ENCODE measurements around the gene TRAPPC2B. TPM values are rescaled to one million over a fixed set of nuclear protein-coding genes. Genes with fewer than 3 reads are reported as not detected.

TRAPPC2B gene
- total and polyA plus RNA-seq, 8 donors, result 4.1 to 42.0 (median 21.9) TPM; not detected in 1

DNA sequence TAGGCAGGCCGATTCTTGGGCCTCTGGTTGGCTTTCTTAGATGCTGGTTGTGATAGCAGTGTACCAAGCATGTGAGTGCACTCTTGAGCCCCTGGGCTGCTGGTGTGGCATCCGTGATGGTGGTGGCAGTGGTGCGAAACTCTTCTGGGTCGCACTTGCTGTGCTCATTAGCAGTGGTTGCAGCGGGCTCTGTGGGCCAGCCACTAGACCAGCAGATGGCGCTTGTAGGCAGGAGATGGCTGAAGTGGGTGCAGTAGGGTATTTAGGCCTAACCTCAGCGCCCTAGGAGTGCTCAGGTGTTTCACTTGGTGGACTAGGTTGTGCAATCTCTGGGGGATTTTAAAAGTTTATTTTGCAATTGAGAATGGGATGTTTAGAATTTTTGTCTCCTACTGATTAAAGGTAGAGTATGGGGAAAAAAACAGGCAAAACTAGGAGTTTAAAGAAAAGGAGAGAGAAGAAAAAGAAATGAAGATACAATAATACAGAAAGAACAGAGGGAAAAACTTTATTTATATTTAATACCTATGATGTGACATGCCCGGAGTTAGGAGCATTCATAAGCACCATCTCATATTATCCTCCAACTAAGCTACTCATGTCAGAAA lies 43.3 kb downstream of the TRAPPC2B start:
- peak; percentile 34 to 90 for DNase-seq
- peaks cover 1 to 10% (median 10%) of the 10 kb centered on the region in 4 donors for H3K4me1 ChIP-seq
- peaks cover 4 to 33% (median 24%) of the 10 kb centered on the region in 4 donors for H3K9me3 ChIP-seq
- 13 to 23% (median 19%) methylated on average over 8 of the region's 8 CpGs for WGBS, 5 donors
- no peaks in the 10 kb centered on the region for H3K27me3 ChIP-seq
- TF ChIP-seq CTCF (IDR thresholded peaks at IDR 0.05) (peak in 4 of 7 experiments; percentile 9 to 39 (median 32)), EP300 (IDR thresholded peaks at IDR 0.05) (no peak)
- peaks cover 0 to 23% (median 6%) of the 10 kb centered on the region in 4 donors for H3K36me3 ChIP-seq
- no peak overlapping the region for H3K27ac ChIP-seq
- intact Hi-C loops (cut with DNase I; ENCODE audit: low total_unique reads), result no loop called here
- H3K4me3 ChIP-seq, result no peak overlapping the region

- Histone ChIP-seq H3K4me1 (peaks cover 12 to 24% (median 21%) of the 10 kb centered on the region in 4 donors), H3K4me3 (peak within 1 kb of the TSS; percentile 69 to 100 (median 86)), H3K9me3 (peaks cover 0 to 24% (median 10%) of the 10 kb centered on the region in 4 donors), H3K27me3 (no peaks in the 10 kb centered on the region), H3K36me3 (peaks cover 25 to 40% (median 34%) of the 10 kb centered on the region in 4 donors), H3K27ac (peak within 1 kb of the TSS; percentile 16 to 79 (median 70))
- WGBS, 5 donors, result 0 to 1% (median 1%) methylated on average over 27 to 55 of the region's 55 CpGs
- TF ChIP-seq POLR2AphosphoS5 (IDR thresholded peaks at IDR 0.05) (peak; percentile 26 to 74 (median 59)), POLR2A (IDR thresholded peaks at IDR 0.05) (no peak)
- intact Hi-C loops (cut with DNase I; ENCODE audit: low total_unique reads), result no loop called here
- peak; percentile 95 to 98 for DNase-seq
Measured at GRCh38 chr19:57410877-57411671, 47.7 kb downstream of the TRAPPC2B start, which contains the start of gene ZNF17. TSS of gene ZNF17 (plus strand) at chr19:57411161. CDS start at chr19:57413616, 2,455 bp downstream.

Other genes with a start within 250 kb of the TRAPPC2B start
- gene USP29, start 243.6 kb upstream of the TRAPPC2B start, total RNA-seq, result not detected
- not detected for gene USP29, start 243.6 kb upstream of the TRAPPC2B start, polyA plus RNA-seq
- not detected for gene ZIM3, start 218.3 kb upstream of the TRAPPC2B start, total RNA-seq
- gene ZIM3, start 218.3 kb upstream of the TRAPPC2B start, polyA plus RNA-seq, result not detected
- gene DUXA, start 196.1 kb upstream of the TRAPPC2B start, total RNA-seq, result not detected
- not detected for gene DUXA, start 196.1 kb upstream of the TRAPPC2B start, polyA plus RNA-seq
- gene ZNF264, start 172.1 kb upstream of the TRAPPC2B start, total RNA-seq, result 10 to 100 TPM in 4 of 5 donors, 1 to 10 TPM in 1; 8.2 to 53.0 (median 41.0) TPM
- gene ZNF264, start 172.1 kb upstream of the TRAPPC2B start, polyA plus RNA-seq, result 10 to 100 TPM in 1 of 3 donors, 1 to 10 TPM in 2; 3.2 to 26.0 (median 4.6) TPM
- 1 to 10 TPM in 1 of 5 donors, under 1 TPM in 1, not detected in 3; 0.72 to 1.3 TPM for gene AURKC, start 132.5 kb upstream of the TRAPPC2B start, total RNA-seq
- 1 to 10 TPM in 2 of 3 donors, not detected in 1; 1.0 to 1.2 TPM for gene AURKC, start 132.5 kb upstream of the TRAPPC2B start, polyA plus RNA-seq
- 10 to 100 TPM in 1 of 5 donors, 1 to 10 TPM in 4; 1.2 to 37.6 (median 8.1) TPM for gene ZNF805, start 122.9 kb upstream of the TRAPPC2B start, total RNA-seq
- gene ZNF805, start 122.9 kb upstream of the TRAPPC2B start, polyA plus RNA-seq, result under 1 TPM; 0.46 to 0.81 (median 0.53) TPM
- 100 to 1,000 TPM in 1 of 5 donors, 10 to 100 TPM in 4; 46.5 to 140 (median 56.7) TPM for gene ZNF460, start 83.1 kb upstream of the TRAPPC2B start, total RNA-seq
- under 1 TPM; 0.25 to 0.75 (median 0.31) TPM for gene ZNF460, start 83.1 kb upstream of the TRAPPC2B start, polyA plus RNA-seq
- gene ZNF543, start 43.1 kb upstream of the TRAPPC2B start, total RNA-seq, result 10 to 100 TPM in 3 of 5 donors, 1 to 10 TPM in 2; 1.2 to 24.6 (median 14.3) TPM
- gene ZNF543, start 43.1 kb upstream of the TRAPPC2B start, polyA plus RNA-seq, result 1 to 10 TPM in 1 of 3 donors, under 1 TPM in 2; 0.56 to 1.1 (median 0.61) TPM
- gene ZNF304, start 12.3 kb upstream of the TRAPPC2B start, total RNA-seq, result 10 to 100 TPM in 2 of 5 donors, 1 to 10 TPM in 2, not detected in 1; 1.2 to 16.1 (median 8.2) TPM
- 1 to 10 TPM; 1.2 to 3.4 (median 1.3) TPM for gene ZNF304, start 12.3 kb upstream of the TRAPPC2B start, polyA plus RNA-seq
- 1 to 10 TPM in 2 of 5 donors, under 1 TPM in 1, not detected in 2; under 0.01 to 3.0 (median 1.7) TPM for gene ZNF547, start within 50 bp of the TRAPPC2B start, total RNA-seq
- 1 to 10 TPM in 2 of 3 donors, under 1 TPM in 1; 0.50 to 2.4 (median 1.8) TPM for gene ZNF547, start within 50 bp of the TRAPPC2B start, polyA plus RNA-seq
- 10 to 100 TPM in 4 of 5 donors, 1 to 10 TPM in 1; 5.5 to 48.5 (median 16.8) TPM for gene ZNF548, start 26.3 kb downstream of the TRAPPC2B start, total RNA-seq
- gene ZNF548, start 26.3 kb downstream of the TRAPPC2B start, polyA plus RNA-seq, result 1 to 10 TPM; 2.6 to 4.8 (median 3.4) TPM
- 100 to 1,000 TPM in 1 of 5 donors, 10 to 100 TPM in 2, 1 to 10 TPM in 2; 2.3 to 138 (median 21.9) TPM for gene ZNF17, start 47.6 kb downstream of the TRAPPC2B start, total RNA-seq
- gene ZNF17, start 47.6 kb downstream of the TRAPPC2B start, polyA plus RNA-seq, result 1 to 10 TPM; 1.5 to 2.0 (median 1.6) TPM
- 10 to 100 TPM in 3 of 5 donors, 1 to 10 TPM in 2; 5.3 to 28.1 (median 11.7) TPM for gene ZNF749, start 71.8 kb downstream of the TRAPPC2B start, total RNA-seq
- gene ZNF749, start 71.8 kb downstream of the TRAPPC2B start, polyA plus RNA-seq, result 1 to 10 TPM; 4.6 to 7.9 (median 6.7) TPM
- 1 to 10 TPM in 2 of 5 donors, not detected in 3; 1.5 to 9.0 TPM for gene VN1R1, start 93.6 kb downstream of the TRAPPC2B start, total RNA-seq
- gene VN1R1, start 93.6 kb downstream of the TRAPPC2B start, polyA plus RNA-seq, result under 1 TPM in 1 of 3 donors, not detected in 2; 0.33 TPM
- gene ZNF772, start 114.0 kb downstream of the TRAPPC2B start, total RNA-seq, result 10 to 100 TPM in 1 of 5 donors, 1 to 10 TPM in 4; 1.4 to 25.9 (median 3.2) TPM
- gene ZNF772, start 114.0 kb downstream of the TRAPPC2B start, polyA plus RNA-seq, result 1 to 10 TPM in 1 of 3 donors, under 1 TPM in 2; 0.37 to 1.1 (median 0.92) TPM
- gene ZNF419, start 124.2 kb downstream of the TRAPPC2B start, total RNA-seq, result 10 to 100 TPM in 3 of 5 donors, 1 to 10 TPM in 1, not detected in 1; 1.3 to 23.9 (median 13.0) TPM
- gene ZNF419, start 124.2 kb downstream of the TRAPPC2B start, polyA plus RNA-seq, result 1 to 10 TPM; 1.4 to 4.6 (median 2.0) TPM
- 1 to 10 TPM in 4 of 5 donors, under 1 TPM in 1; 0.45 to 9.9 (median 1.4) TPM for gene ZNF773, start 136.4 kb downstream of the TRAPPC2B start, total RNA-seq
- gene ZNF773, start 136.4 kb downstream of the TRAPPC2B start, polyA plus RNA-seq, result 1 to 10 TPM; 1.3 to 4.6 (median 2.4) TPM
- 10 to 100 TPM in 1 of 5 donors, 1 to 10 TPM in 4; 2.3 to 15.2 (median 6.7) TPM for gene ZNF549, start 163.8 kb downstream of the TRAPPC2B start, total RNA-seq
- gene ZNF549, start 163.8 kb downstream of the TRAPPC2B start, polyA plus RNA-seq, result 1 to 10 TPM; 1.2 to 2.3 (median 2.0) TPM
- gene ZNF550, start 196.3 kb downstream of the TRAPPC2B start, total RNA-seq, result 10 to 100 TPM in 3 of 5 donors, 1 to 10 TPM in 2; 2.8 to 35.0 (median 12.5) TPM
- gene ZNF550, start 196.3 kb downstream of the TRAPPC2B start, polyA plus RNA-seq, result 1 to 10 TPM; 1.1 to 3.0 (median 1.7) TPM
- 10 to 100 TPM in 1 of 5 donors, 1 to 10 TPM in 2, under 1 TPM in 1, not detected in 1; 0.87 to 25.0 (median 3.8) TPM for gene ZNF416, start 215.4 kb downstream of the TRAPPC2B start, total RNA-seq
- gene ZNF416, start 215.4 kb downstream of the TRAPPC2B start, polyA plus RNA-seq, result 1 to 10 TPM in 2 of 3 donors, under 1 TPM in 1; 1.00 to 2.7 (median 2.3) TPM
- 10 to 100 TPM in 1 of 5 donors, under 1 TPM in 2, not detected in 2; 0.29 to 14.7 (median 0.89) TPM for gene ZIK1, start 220.6 kb downstream of the TRAPPC2B start, total RNA-seq
- 1 to 10 TPM in 1 of 3 donors, under 1 TPM in 2; 0.62 to 1.3 (median 0.92) TPM for gene ZIK1, start 220.6 kb downstream of the TRAPPC2B start, polyA plus RNA-seq
- 1 to 10 TPM in 3 of 5 donors, not detected in 2; 1.0 to 6.4 (median 2.3) TPM for gene ZNF530, start 236.3 kb downstream of the TRAPPC2B start, total RNA-seq
- gene ZNF530, start 236.3 kb downstream of the TRAPPC2B start, polyA plus RNA-seq, result 1 to 10 TPM in 2 of 3 donors, under 1 TPM in 1; 0.81 to 3.8 (median 2.2) TPM